IMR-90 (cell line): ENCODE data around the gene TNIP1. TPM values are rescaled to one million over a fixed set of nuclear protein-coding genes. Genes with fewer than 3 reads are reported as not detected.
A peak's percentile ranks its signal among the peaks of the same experiment; 100 is the strongest.

ENCODE experiments used
- ATAC-seq: fragments of 200-7000 bp; cut with Tn5 transposase; 2 replicates; pipeline ENCODE4 v1.9.1; 2020; ENCODE audit warnings: low read depth, mild to moderate bottlenecking, moderate library complexity
- BruUV-seq: library from RNA; stranded (reverse); fragments of 400-500 nt; replicated peaks from 2 replicates; lab custom pipeline; 2021; lab: Mats Ljungman, UMichigan
- CTCF ChIA-PET: fragments of 300-600 bp; formaldehyde crosslinking; extraction: SDS; loops from one replicate; lab custom pipeline; 2021; ENCODE audit warnings: antibody characterized with exemption; lab: Yijun Ruan, JAX
- POLR2A ChIA-PET: fragments of 300-600 bp; sonication (Branson Sonifier 250); formaldehyde crosslinking; loops from one replicate; lab custom pipeline; 2022; ENCODE audit warnings: antibody characterized with exemption; ENCODE audit not compliant: unreplicated experiment; lab: Charles Lee
- DNase-seq: peaks from one replicate; pipeline ENCODE4 v3.0.0; 2013
- H2AFZ ChIP-seq: replicated peaks from 2 replicates; pipeline ENCODE3; 2013; ENCODE audit warnings: low read length, mild to moderate bottlenecking; ENCODE audit not compliant: poor library complexity
- H2AK5ac ChIP-seq: 2 replicates; pipeline ENCODE4 v1.6.1; 2013; ENCODE audit warnings: low read depth, low read length, inconsistent platforms
- H2AK9ac ChIP-seq: replicated peaks from 2 replicates; pipeline ENCODE3; 2013; ENCODE audit warnings: mild to moderate bottlenecking, low read depth, low read length, moderate library complexity; ENCODE audit not compliant: poor library complexity
- H2BK120ac ChIP-seq: 2 replicates; pipeline ENCODE4 v1.6.1; 2013; ENCODE audit warnings: low read depth, low read length, inconsistent platforms
- H2BK15ac ChIP-seq: 3 replicates; pipeline ENCODE4 v1.6.1; 2013; ENCODE audit warnings: low read depth, low read length, inconsistent platforms
- H2BK20ac ChIP-seq: 2 replicates; pipeline ENCODE4 v1.6.1; 2013; ENCODE audit warnings: low read depth, mild to moderate bottlenecking, inconsistent platforms, low read length, moderate library complexity
- H2BK5ac ChIP-seq: 2 replicates; pipeline ENCODE4 v1.6.1; 2013; ENCODE audit warnings: mild to moderate bottlenecking, low read depth, low read length, inconsistent platforms; ENCODE audit not compliant: poor library complexity, severe bottlenecking
- H3K14ac ChIP-seq: replicated peaks from 2 replicates; pipeline ENCODE4 v1.6.1; 2013; ENCODE audit warnings: low read depth, low read length, inconsistent platforms
- H3K18ac ChIP-seq: 2 replicates; pipeline ENCODE4 v1.6.1; 2013; ENCODE audit warnings: low read depth, low read length, control low read depth
- H3K23ac ChIP-seq: 2 replicates; pipeline ENCODE4 v1.6.1; 2013; ENCODE audit warnings: low read depth, low read length, inconsistent platforms
- H3K27ac ChIP-seq: 2 replicates; pipeline ENCODE4 v1.5.1; 2013; ENCODE audit warnings: mild to moderate bottlenecking, control low read depth, low read length; ENCODE audit not compliant: insufficient read depth
- H3K27me3 ChIP-seq: 2 replicates; pipeline ENCODE4 v1.6.1; 2013; ENCODE audit warnings: low read length; ENCODE audit not compliant: control insufficient read depth, insufficient read depth
- H3K36me3 ChIP-seq: 2 replicates; pipeline ENCODE4 v1.6.1; 2013; ENCODE audit warnings: low read length, mixed read lengths; ENCODE audit not compliant: control insufficient read depth, insufficient read depth
- H3K4ac ChIP-seq: 2 replicates; pipeline ENCODE4 v1.6.1; 2013; ENCODE audit warnings: low read depth, low read length, inconsistent platforms
- H3K4me1 ChIP-seq: 2 replicates; pipeline ENCODE4 v1.6.1; 2013; ENCODE audit warnings: low read length, mixed read lengths; ENCODE audit not compliant: control insufficient read depth, insufficient read depth
- H3K4me2 ChIP-seq: 2 replicates; pipeline ENCODE4 v1.6.1; 2013; ENCODE audit warnings: low read depth, mild to moderate bottlenecking, control low read depth, low read length, moderate library complexity
- H3K4me3 ChIP-seq: 2 replicates; pipeline ENCODE4 v1.5.1; 2013; ENCODE audit warnings: low read depth, mild to moderate bottlenecking, control low read depth, low read length, moderate library complexity; ENCODE audit not compliant: insufficient read depth
- H3K56ac ChIP-seq: 2 replicates; pipeline ENCODE4 v1.6.1; 2013; ENCODE audit warnings: low read length, inconsistent platforms; ENCODE audit not compliant: insufficient read depth; ENCODE audit errors: extremely low read depth
- H3K79me1 ChIP-seq, 2 experiments: 2 replicates each; pipeline ENCODE4 v1.6.1; 2013; ENCODE audit warnings: low read length in 2 of 2, inconsistent platforms in 1 of 2, low read depth in 1 of 2
- H3K9ac ChIP-seq: 2 replicates; pipeline ENCODE4 v1.6.1; 2013; ENCODE audit warnings: low read depth, low read length, control low read depth
- H3K9me1 ChIP-seq: 2 replicates; pipeline ENCODE4 v1.6.1; 2013; ENCODE audit warnings: low read length, inconsistent platforms; ENCODE audit not compliant: insufficient read depth
- H3K9me3 ChIP-seq: 2 replicates; pipeline ENCODE4 v1.6.1; 2013; ENCODE audit warnings: low read length; ENCODE audit not compliant: control insufficient read depth, insufficient read depth
- H4K20me1 ChIP-seq: 2 replicates; pipeline ENCODE4 v1.6.1; 2013; ENCODE audit warnings: low read length, inconsistent platforms; ENCODE audit not compliant: insufficient read depth
- H4K5ac ChIP-seq: 2 replicates; pipeline ENCODE4 v1.6.1; 2013; ENCODE audit warnings: mild to moderate bottlenecking, low read depth, low read length, control low read depth
- H4K8ac ChIP-seq, 2 experiments: 2 replicates each; pipeline ENCODE4 v1.6.1; 2013; ENCODE audit warnings: low read depth in 2 of 2, low read length in 2 of 2, control low read depth in 1 of 2, inconsistent platforms in 1 of 2
- H4K91ac ChIP-seq: 2 replicates; pipeline ENCODE4 v1.6.1; 2013; ENCODE audit warnings: low read depth, low read length, inconsistent platforms; ENCODE audit not compliant: insufficient read depth
- BHLHE40 ChIP-seq: fragments of 150-350 bp; IDR thresholded peaks from 2 replicates; pipeline ENCODE4 v1.6.1; 2016; ENCODE audit warnings: mild to moderate bottlenecking, low read depth, low read length
- FOS ChIP-seq: fragments of 150-350 bp; IDR thresholded peaks from 2 replicates; pipeline ENCODE4 v1.6.1; 2016; ENCODE audit warnings: low read depth, low read length
- MAZ ChIP-seq: IDR thresholded peaks from 2 replicates; pipeline ENCODE4 v1.6.1; 2012; ENCODE audit warnings: low read depth, mild to moderate bottlenecking, low read length, improper control_type of control experiment, moderate library complexity, borderline replicate concordance
- NFE2L2 ChIP-seq: fragments of 150-350 bp; IDR thresholded peaks from 2 replicates; pipeline ENCODE4 v1.6.1; 2016; ENCODE audit warnings: low read depth, mild to moderate bottlenecking, low read length
- WGBS, 2 experiments: methylation state at CpG; one replicate each; pipeline versions ENCODE4 v1.1.5 to v1.1.7; 2013; ENCODE audit warnings: missing lambda C conversion rate in 2 of 2; ENCODE audit not compliant: insufficient read length in 1 of 2; ENCODE audit errors: extremely low coverage in 2 of 2; 5-methylcytosine and 5-hydroxymethylcytosine counted together
- dilution Hi-C: fragments of 300-500 bp; cut with HindIII; formaldehyde crosslinking; loops from one replicate; pipeline ENCODE4 v1.14.3; 2018; ENCODE audit warnings: low sequenced_read_pairs; ENCODE audit not compliant: unreplicated experiment
- in situ Hi-C: fragments of 300-500 bp; cut with MboI; formaldehyde crosslinking; loops from 3 replicates; pipeline ENCODE4 v1.14.3; 2019; ENCODE audit warnings: low sequenced_read_pairs, inconsistent platforms, mixed read lengths
- intact Hi-C: fragments of 100-400 bp; cut with micrococcal nuclease; formaldehyde crosslinking; loops from 2 replicates; pipeline ENCODE4 v1.10.0; 2022
- polyA plus RNA-seq, 3 experiments: library from polyadenylated mRNA; depleted of rRNA; stranded (reverse); fragments of >200 nt; gene quantifications; 2 replicates each; pipeline ENCODE4 v1.2.3, GENCODE V29; 2012; ENCODE audit warnings: low replicate concordance in 1 of 3
- total RNA-seq: library from RNA; depleted of rRNA; stranded (reverse); fragments of >200 nt; gene quantifications from 2 replicates; pipeline ENCODE4 v1.2.3, GENCODE V29; 2012

TNIP1 gene
- total and polyA plus RNA-seq, 2 of the 4 experiments (the other 2 are of a cell fraction), result 63.8 to 92.8 TPM

- DNase-seq (peak; percentile 57), ATAC-seq (peak; percentile 72)
- 17% methylated on average over 2 of the region's 7 CpGs; no CpG with 5 or more reads in 1 of the 2 experiments for WGBS, 2 experiments
- Histone ChIP-seq H2AFZ (peak overlapping the region; percentile 65), H3K18ac (peak overlapping the region; percentile 77), H3K56ac (no peak overlapping the region; the same call in 1 of the 2 replicates), H3K36me3 (no peaks in the 10 kb centered on the region), H2AK5ac (peak overlapping the region; percentile 47; the same call in 1 of the 2 replicates), H3K4me1 (peaks cover 12% of the 10 kb centered on the region; the same call in 1 of the 2 replicates), H4K91ac (peak overlapping the region; percentile 32; the same call in 1 of the 2 replicates), H3K4ac (peak overlapping the region; percentile 64), H4K8ac (peak overlapping the region in 1 of 2 experiments; percentile 73; a peak in 1 of 4 replicates), H2BK120ac (peak overlapping the region; percentile 58; the same call in 1 of the 2 replicates), H3K4me2 (peak overlapping the region; percentile 41), H2BK20ac (peak overlapping the region; percentile 77; the same call in 1 of the 2 replicates), H3K79me1 (no peaks in the 10 kb centered on the region), H3K9me1 (peaks cover 7% of the 10 kb centered on the region; the same call in 1 of the 2 replicates), H3K9me3 (no peaks in the 10 kb centered on the region), H2BK5ac (no peak overlapping the region), H3K23ac (peak overlapping the region; percentile 29; the same call in 1 of the 2 replicates), H3K4me3 (no peak overlapping the region), H2BK15ac (peak overlapping the region; percentile 48; the same call in 2 of the 3 replicates), H3K14ac (0 out of 2 replicates have a peak overlapping the region, but pooled peaks have one; percentile 24), H2AK9ac (no peak overlapping the region), H4K5ac (peak overlapping the region; percentile 62; the same call in 1 of the 2 replicates), H4K20me1 (no peaks in the 10 kb centered on the region), H3K9ac (no peak overlapping the region), H3K27me3 (0 out of 2 replicates have a peak, but pooled peaks cover 2% of the 10 kb centered on the region), H3K27ac (peak overlapping the region; percentile 76; the same call in 1 of the 2 replicates)
- in situ Hi-C loops, result no loop called here
- CTCF ChIA-PET, result interaction anchor here (0.8 to 1.6 kb wide), 3 partner anchors 10 to 159 kb away, joined by 3 to 5 read pairs (median 3); no protein-coding TSS in a partner anchor
- intact Hi-C loops, result no loop called here
- no TSS peak for BruUV-seq
- POLR2A ChIA-PET, result interaction anchor here (1.4 kb wide), 1 partner anchor 152 kb away, joined by 5 read pairs; the partner anchor contains the start of gene ANXA6
- dilution Hi-C loops, result no loop called here
- TF ChIP-seq MAZ (no peak), BHLHE40 (peak; percentile 92), NFE2L2 (no peak), FOS (no peak)
Observed at GRCh38 chr5:151005950-151006576, 74.8 kb downstream of the TNIP1 start.
